GM21367 (cell line): Measurements from ENCODE around the gene DGKE.

Experiments used
- ATAC-seq: cut with Tn5 transposase; IDR thresholded peaks from one replicate; pipeline ENCODE4 v1.9.1; 2021; ENCODE audit not compliant: unreplicated experiment

DGKE gene

GRCh38 chr17:56887552-56888467 is 53.9 kb downstream of the DGKE start:
- ATAC-seq, result no peak

- no peak for ATAC-seq
Measured at GRCh38 chr17:56890390-56890789, 56.4 kb downstream of the DGKE start.

GRCh38 chr17:56890906-56891674 is 57.1 kb downstream of the DGKE start:
- no peak for ATAC-seq

GRCh38 chr17:56891751-56892150 is 57.8 kb downstream of the DGKE start:
- no peak for ATAC-seq

GRCh38 chr17:56892333-56892732 is 58.4 kb downstream of the DGKE start:
- no peak for ATAC-seq

- ATAC-seq, result no peak
Measured at GRCh38 chr17:56893503-56893902, 59.6 kb downstream of the DGKE start.

GRCh38 chr17:56894859-56895455 is 61.0 kb downstream of the DGKE start:
- ATAC-seq, result no peak

GRCh38 chr17:56896217-56896967 is 62.4 kb downstream of the DGKE start:
- no peak for ATAC-seq

GRCh38 chr17:56896968-56897359 is 63.0 kb downstream of the DGKE start:
- ATAC-seq, result no peak

GRCh38 chr17:56897646-56898424 is 63.9 kb downstream of the DGKE start:
- ATAC-seq, result peak; percentile 47

GRCh38 chr17:56898874-56899273 is 64.9 kb downstream of the DGKE start:
- ATAC-seq, result no peak

- ATAC-seq, result no peak
Measured at GRCh38 chr17:56899403-56899802, 65.5 kb downstream of the DGKE start.

GRCh38 chr17:56902348-56902747 is 68.4 kb downstream of the DGKE start:
- no peak for ATAC-seq

GRCh38 chr17:56903560-56903959 is 69.6 kb downstream of the DGKE start:
- ATAC-seq, result no peak

GRCh38 chr17:56908001-56908542 is 74.1 kb downstream of the DGKE start:
- ATAC-seq, result peak; percentile 71

GRCh38 chr17:56909742-56910508 is 76.0 kb downstream of the DGKE start:
- ATAC-seq, result no peak

GRCh38 chr17:56910509-56911235 is 76.7 kb downstream of the DGKE start:
- no peak for ATAC-seq
